Neural cell (in vitro differentiated cells): ENCODE data around the gene HDAC4.

Source experiments
- EP300 ChIP-seq: fragments of 450-650 bp; conservative IDR thresholded peaks from 2 replicates; pipeline ENCODE4 v1.6.1; 2014; ENCODE audit warnings: antibody characterized with exemption, mild to moderate bottlenecking, moderate library complexity; ENCODE audit not compliant: poor library complexity, severe bottlenecking
- EZH2 ChIP-seq: fragments of 200-600, 300-800 bp; shearing (Covaris generic), sonication (generic); IDR thresholded peaks from 2 replicates; pipeline ENCODE4 v1.6.1; 2014; ENCODE audit warnings: antibody characterized with exemption, low read length, borderline replicate concordance, mild to moderate bottlenecking; ENCODE audit not compliant: insufficient read depth, poor library complexity, severe bottlenecking
- POLR2AphosphoS5 ChIP-seq: IDR thresholded peaks from 2 replicates; pipeline ENCODE4 v1.6.1; 2012
- RAD21 ChIP-seq: fragments of 450-650 bp; conservative IDR thresholded peaks from 2 replicates; pipeline ENCODE4 v1.6.1; 2014; ENCODE audit warnings: antibody characterized with exemption, mild to moderate bottlenecking, moderate library complexity
- SMC3 ChIP-seq: fragments of 450-650 bp; conservative IDR thresholded peaks from 2 replicates; pipeline ENCODE4 v1.6.1; 2014; ENCODE audit warnings: antibody characterized with exemption, mild to moderate bottlenecking, moderate library complexity; ENCODE audit not compliant: poor library complexity
- TF ChIP-seq, protein P1 (sequence below): fragments of 450-650 bp; IDR thresholded peaks from 2 replicates; pipeline ENCODE4 v1.5.1; 2014; ENCODE audit warnings: antibody characterized with exemption, mild to moderate bottlenecking, moderate library complexity; ENCODE audit not compliant: poor library complexity, severe bottlenecking
- TF ChIP-seq, protein P2 (sequence below): IDR thresholded peaks from 2 replicates; pipeline ENCODE4 v1.6.1; 2012; ENCODE audit warnings: borderline replicate concordance

DNA sequence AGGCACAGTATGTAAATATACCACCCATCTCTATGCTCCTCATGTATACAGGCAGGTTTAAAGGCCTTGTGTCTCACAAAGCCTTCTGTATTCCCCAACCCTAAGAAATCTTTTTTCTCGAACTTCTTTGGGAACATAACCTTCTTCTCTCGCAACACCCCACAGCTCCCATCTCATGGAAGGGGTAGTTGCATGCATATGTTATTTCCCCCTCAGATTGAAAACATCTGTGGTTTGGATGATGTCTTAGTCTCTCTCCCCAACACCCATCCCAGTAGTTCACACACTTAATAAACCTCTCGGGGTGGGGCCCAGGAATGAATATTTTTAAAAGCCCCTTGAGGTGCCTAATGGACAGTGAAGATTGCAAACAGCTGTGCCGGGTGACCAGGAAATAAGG lies 21.0 kb upstream of the HDAC4 start:
- TF ChIP-seq EZH2 (no peak), SMC3 (no peak), POLR2AphosphoS5 (no peak), EP300 (no peak), RAD21 (no peak)
- TF ChIP-seq, protein P1, sequence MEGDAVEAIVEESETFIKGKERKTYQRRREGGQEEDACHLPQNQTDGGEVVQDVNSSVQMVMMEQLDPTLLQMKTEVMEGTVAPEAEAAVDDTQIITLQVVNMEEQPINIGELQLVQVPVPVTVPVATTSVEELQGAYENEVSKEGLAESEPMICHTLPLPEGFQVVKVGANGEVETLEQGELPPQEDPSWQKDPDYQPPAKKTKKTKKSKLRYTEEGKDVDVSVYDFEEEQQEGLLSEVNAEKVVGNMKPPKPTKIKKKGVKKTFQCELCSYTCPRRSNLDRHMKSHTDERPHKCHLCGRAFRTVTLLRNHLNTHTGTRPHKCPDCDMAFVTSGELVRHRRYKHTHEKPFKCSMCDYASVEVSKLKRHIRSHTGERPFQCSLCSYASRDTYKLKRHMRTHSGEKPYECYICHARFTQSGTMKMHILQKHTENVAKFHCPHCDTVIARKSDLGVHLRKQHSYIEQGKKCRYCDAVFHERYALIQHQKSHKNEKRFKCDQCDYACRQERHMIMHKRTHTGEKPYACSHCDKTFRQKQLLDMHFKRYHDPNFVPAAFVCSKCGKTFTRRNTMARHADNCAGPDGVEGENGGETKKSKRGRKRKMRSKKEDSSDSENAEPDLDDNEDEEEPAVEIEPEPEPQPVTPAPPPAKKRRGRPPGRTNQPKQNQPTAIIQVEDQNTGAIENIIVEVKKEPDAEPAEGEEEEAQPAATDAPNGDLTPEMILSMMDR = no peak
- TF ChIP-seq, protein P2, sequence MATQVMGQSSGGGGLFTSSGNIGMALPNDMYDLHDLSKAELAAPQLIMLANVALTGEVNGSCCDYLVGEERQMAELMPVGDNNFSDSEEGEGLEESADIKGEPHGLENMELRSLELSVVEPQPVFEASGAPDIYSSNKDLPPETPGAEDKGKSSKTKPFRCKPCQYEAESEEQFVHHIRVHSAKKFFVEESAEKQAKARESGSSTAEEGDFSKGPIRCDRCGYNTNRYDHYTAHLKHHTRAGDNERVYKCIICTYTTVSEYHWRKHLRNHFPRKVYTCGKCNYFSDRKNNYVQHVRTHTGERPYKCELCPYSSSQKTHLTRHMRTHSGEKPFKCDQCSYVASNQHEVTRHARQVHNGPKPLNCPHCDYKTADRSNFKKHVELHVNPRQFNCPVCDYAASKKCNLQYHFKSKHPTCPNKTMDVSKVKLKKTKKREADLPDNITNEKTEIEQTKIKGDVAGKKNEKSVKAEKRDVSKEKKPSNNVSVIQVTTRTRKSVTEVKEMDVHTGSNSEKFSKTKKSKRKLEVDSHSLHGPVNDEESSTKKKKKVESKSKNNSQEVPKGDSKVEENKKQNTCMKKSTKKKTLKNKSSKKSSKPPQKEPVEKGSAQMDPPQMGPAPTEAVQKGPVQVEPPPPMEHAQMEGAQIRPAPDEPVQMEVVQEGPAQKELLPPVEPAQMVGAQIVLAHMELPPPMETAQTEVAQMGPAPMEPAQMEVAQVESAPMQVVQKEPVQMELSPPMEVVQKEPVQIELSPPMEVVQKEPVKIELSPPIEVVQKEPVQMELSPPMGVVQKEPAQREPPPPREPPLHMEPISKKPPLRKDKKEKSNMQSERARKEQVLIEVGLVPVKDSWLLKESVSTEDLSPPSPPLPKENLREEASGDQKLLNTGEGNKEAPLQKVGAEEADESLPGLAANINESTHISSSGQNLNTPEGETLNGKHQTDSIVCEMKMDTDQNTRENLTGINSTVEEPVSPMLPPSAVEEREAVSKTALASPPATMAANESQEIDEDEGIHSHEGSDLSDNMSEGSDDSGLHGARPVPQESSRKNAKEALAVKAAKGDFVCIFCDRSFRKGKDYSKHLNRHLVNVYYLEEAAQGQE = no peak
